SK-N-SH treated with all-trans-retinoic acid at 6 μM for 48 hours (cell line): ENCODE measurements around the gene SSR4.

Experiments
- PPARA ChIP-seq: fragments of 250-450 bp; sonication (Bioruptor Pico); IDR thresholded peaks from 2 replicates; pipeline ENCODE4 v1.5.0; 2020; ENCODE audit warnings: mild to moderate bottlenecking, borderline replicate concordance
- RARB ChIP-seq: fragments of 250-450 bp; sonication (Bioruptor Pico); IDR thresholded peaks from 2 replicates; pipeline ENCODE4 v1.8.0; 2021; ENCODE audit warnings: mild to moderate bottlenecking, moderate library complexity
- TOX ChIP-seq: fragments of 250-450 bp; sonication (Bioruptor Pico); IDR thresholded peaks from 2 replicates; pipeline ENCODE4 v1.8.0; 2021; ENCODE audit warnings: mild to moderate bottlenecking, moderate library complexity, borderline replicate concordance
- ZFP3 ChIP-seq: fragments of 250-450 bp; sonication (Bioruptor Pico); IDR thresholded peaks from 2 replicates; pipeline ENCODE4 v1.5.0; 2020; ENCODE audit warnings: mild to moderate bottlenecking, moderate library complexity
- ZFP30 ChIP-seq: fragments of 450-650 bp; formaldehyde crosslinking; IDR thresholded peaks from 2 replicates; pipeline ENCODE4 v1.5.0; 2022; ENCODE audit warnings: mild to moderate bottlenecking, moderate library complexity
- ZNF565 ChIP-seq: fragments of 450-650 bp; formaldehyde crosslinking; conservative IDR thresholded peaks from 2 replicates; pipeline ENCODE4 v1.5.0; 2020; ENCODE audit warnings: low read depth, mild to moderate bottlenecking, moderate library complexity
- ZNF8 ChIP-seq: fragments of 450-650 bp; formaldehyde crosslinking; IDR thresholded peaks from 2 replicates; pipeline ENCODE4 v1.5.0; 2020; ENCODE audit warnings: mild to moderate bottlenecking, moderate library complexity
- TF ChIP-seq, protein P1 (sequence below): fragments of 250-450 bp; sonication (Bioruptor Pico); IDR thresholded peaks from 2 replicates; pipeline ENCODE4 v1.8.0; 2021; ENCODE audit warnings: low read depth, mild to moderate bottlenecking, moderate library complexity, borderline replicate concordance

DNA sequence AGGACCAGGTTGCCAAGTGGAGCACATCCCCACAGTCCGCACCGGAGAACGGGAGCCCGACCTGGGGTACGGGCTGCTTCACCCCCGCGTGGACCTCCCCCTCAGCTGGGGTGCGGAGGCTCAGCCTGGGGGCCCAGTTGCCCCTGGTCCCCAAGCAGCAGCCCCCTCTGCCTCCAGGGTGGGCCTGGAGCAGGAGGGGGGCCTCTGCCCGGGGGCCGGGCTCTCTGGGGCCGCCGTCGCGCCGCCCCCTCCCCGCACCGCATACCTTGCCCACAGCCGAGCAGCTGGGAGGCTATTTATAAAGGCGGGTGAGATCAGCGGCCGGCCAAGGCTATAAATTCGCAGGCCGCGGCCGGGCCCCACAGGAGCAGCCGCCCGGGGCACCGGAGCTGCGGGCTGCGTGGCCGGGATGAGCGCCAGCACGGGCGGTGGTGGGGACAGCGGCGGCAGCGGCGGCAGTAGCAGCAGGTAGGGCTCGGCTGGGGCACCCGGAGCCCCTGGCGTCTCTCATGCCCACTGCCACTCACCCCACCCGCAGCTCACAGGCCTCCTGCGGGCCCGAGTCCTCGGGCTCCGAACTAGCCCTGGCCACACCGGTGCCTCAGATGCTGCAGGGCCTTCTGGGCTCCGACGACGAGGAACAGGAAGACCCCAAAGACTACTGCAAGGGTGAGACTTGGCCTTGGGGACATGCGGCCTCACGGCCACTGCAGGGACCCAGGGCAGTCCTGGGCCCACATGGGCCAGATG is 13.6 kb upstream of the SSR4 start, which contains the start of gene SRPK3:
- TF ChIP-seq ZNF8 (CRISPR knock-in tag) (no peak), ZFP30 (CRISPR knock-in tag) (no peak), RARB (CRISPR knock-in tag) (no peak), TOX (no peak), ZNF565 (no peak), PPARA (no peak), ZFP3 (CRISPR knock-in tag) (no peak)
- TF ChIP-seq, protein P1, sequence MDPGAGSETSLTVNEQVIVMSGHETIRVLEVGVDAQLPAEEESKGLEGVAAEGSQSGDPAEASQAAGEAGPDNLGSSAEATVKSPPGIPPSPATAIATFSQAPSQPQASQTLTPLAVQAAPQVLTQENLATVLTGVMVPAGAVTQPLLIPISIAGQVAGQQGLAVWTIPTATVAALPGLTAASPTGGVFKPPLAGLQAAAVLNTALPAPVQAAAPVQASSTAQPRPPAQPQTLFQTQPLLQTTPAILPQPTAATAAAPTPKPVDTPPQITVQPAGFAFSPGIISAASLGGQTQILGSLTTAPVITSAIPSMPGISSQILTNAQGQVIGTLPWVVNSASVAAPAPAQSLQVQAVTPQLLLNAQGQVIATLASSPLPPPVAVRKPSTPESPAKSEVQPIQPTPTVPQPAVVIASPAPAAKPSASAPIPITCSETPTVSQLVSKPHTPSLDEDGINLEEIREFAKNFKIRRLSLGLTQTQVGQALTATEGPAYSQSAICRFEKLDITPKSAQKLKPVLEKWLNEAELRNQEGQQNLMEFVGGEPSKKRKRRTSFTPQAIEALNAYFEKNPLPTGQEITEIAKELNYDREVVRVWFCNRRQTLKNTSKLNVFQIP (CRISPR knock-in tag): no peak
